SIG-M5 treated with dmso at 0.1 percent for 504 hours (cell line): ENCODE results near the gene LIMD2.

Source experiments
- DNase-seq: peaks from one replicate; lab custom pipeline; 2025; ENCODE audit not compliant: unreplicated experiment; lab: John Stamatoyannopoulos, UW

The LIMD2 gene

GRCh38 chr17:63701868-63702720 is 2.2 kb upstream of the LIMD2 start:
- DNase-seq, result no peak

- no peak for DNase-seq
These were observed 1.5 kb upstream of the LIMD2 start for GRCh38 chr17:63701456-63701820.

- DNase-seq, result no peak
These were observed 867 bp upstream of the LIMD2 start for GRCh38 chr17:63700528-63701455.

GRCh38 chr17:63698886-63699637 is 863 bp downstream of the LIMD2 start:
- DNase-seq, result peak; percentile 92

- DNase-seq, result no peak
These were observed 1.5 kb downstream of the LIMD2 start for GRCh38 chr17:63698381-63698885.

- DNase-seq, result peak; percentile 95
These were observed 2.3 kb downstream of the LIMD2 start for GRCh38 chr17:63697341-63698286.

- DNase-seq, result peak; percentile 54
These were observed 3.5 kb downstream of the LIMD2 start for GRCh38 chr17:63696381-63696961.

- no peak for DNase-seq
These were observed 4.0 kb downstream of the LIMD2 start for GRCh38 chr17:63695889-63696288.

GRCh38 chr17:63694950-63695773 is 4.8 kb downstream of the LIMD2 start:
- no peak for DNase-seq

GRCh38 chr17:63694229-63694949 is 5.5 kb downstream of the LIMD2 start:
- DNase-seq, result no peak

- no peak for DNase-seq
These were observed 6.4 kb downstream of the LIMD2 start for GRCh38 chr17:63693411-63694113.

GRCh38 chr17:63692195-63692816 is 7.6 kb downstream of the LIMD2 start:
- DNase-seq, result peak; percentile 18

GRCh38 chr17:63689479-63689878 is 10.4 kb downstream of the LIMD2 start:
- DNase-seq, result no peak

GRCh38 chr17:63688396-63689020 is 11.4 kb downstream of the LIMD2 start:
- no peak for DNase-seq

- no peak for DNase-seq
These were observed 13.7 kb downstream of the LIMD2 start for GRCh38 chr17:63686138-63686685.

GRCh38 chr17:63685578-63685977 is 14.3 kb downstream of the LIMD2 start:
- no peak for DNase-seq
